Thyroid gland (tissue), 4 donors: ENCODE data around the gene CD9. TPM values are rescaled to one million over a fixed set of nuclear protein-coding genes. Genes with fewer than 3 reads are reported as not detected.

Experiments
- DNase-seq, 2 donors: peaks; one replicate each; pipeline ENCODE4 v3.0.0-alpha.2; 2019
- H3K27ac ChIP-seq, 3 donors: fragments of 200-600 bp; sonication (generic); 1 replicate in 2 of 3; 2 replicates in 1 of 3; pipeline ENCODE4 v1.5.1; 2016 to 2019; ENCODE audit warnings: mild to moderate bottlenecking in 1 of 3, moderate library complexity in 1 of 3
- H3K27me3 ChIP-seq: fragments of 200-600 bp; sonication (generic); one replicate; pipeline ENCODE4 v1.5.1; 2019
- H3K36me3 ChIP-seq, 2 donors: fragments of 200-600 bp; sonication (generic); one replicate each; pipeline ENCODE4 v1.5.1; 2016 to 2019
- H3K4me1 ChIP-seq, 2 donors: fragments of 200-600 bp; sonication (generic); one replicate each; pipeline ENCODE4 v1.5.1; 2017 to 2019
- H3K4me3 ChIP-seq, 3 donors: fragments of 200-600 bp; sonication (generic); replicated peaks in 1 of 3; 1 replicate in 2 of 3; 2 replicates in 1 of 3; pipeline ENCODE4 v1.5.1; 2016; ENCODE audit warnings: mild to moderate bottlenecking in 1 of 3
- H3K9me3 ChIP-seq: fragments of 200-600 bp; sonication (generic); one replicate; pipeline ENCODE4 v1.5.1; 2017
- CTCF ChIP-seq, 6 experiments: fragments of 200-600 bp in 3 of 6; fragments of 450-650 bp in 3 of 6; sonication (generic) in 3 of 6; IDR thresholded peaks; one replicate each; pipeline ENCODE4 v1.5.1; 2016 to 2019; ENCODE audit warnings: antibody characterized with exemption in 6 of 6, mild to moderate bottlenecking in 2 of 6, inconsistent platforms in 1 of 6, moderate library complexity in 1 of 6
- POLR2A ChIP-seq, 2 donors: fragments of 450-650 bp; IDR thresholded peaks; one replicate each; pipeline ENCODE4 v1.6.1; 2017; ENCODE audit warnings: antibody characterized with exemption in 2 of 2, mild to moderate bottlenecking in 2 of 2, moderate library complexity in 1 of 2
- WGBS, 2 donors: methylation state at CpG; one replicate each; pipeline ENCODE4 v1.1.5; 2017; 5-methylcytosine and 5-hydroxymethylcytosine counted together
- intact Hi-C: fragments of 100-400 bp; cut with DNase I; formaldehyde crosslinking; loops from one replicate; pipeline ENCODE4 v1.15.1; 2023
- total RNA-seq, 4 donors: library from RNA; depleted of rRNA; stranded (reverse); fragments of >200 nt; gene quantifications; one replicate each; pipeline ENCODE4 v1.2.3, GENCODE V29; 2016

Gene CD9
- total RNA-seq, 4 donors from 2014 or later: 367 to 494 (median 375) TPM

GRCh38 chr12:6241495-6241894, 41.3 kb downstream of the CD9 start:
- intact Hi-C loops: no loop called here
- TF ChIP-seq POLR2A (IDR thresholded peaks at IDR 0.05): peak in 1 of 2 donors; percentile 47
- TF ChIP-seq CTCF (IDR thresholded peaks at IDR 0.05): no peak
- no peak overlapping the region for H3K4me3 ChIP-seq
- H3K36me3 ChIP-seq: peaks cover 3 to 10% of the 10 kb centered on the region in 2 donors
- 12% methylated on average over 7 of the region's 7 CpGs for WGBS, 2 donors
- H3K9me3 ChIP-seq: no peaks in the 10 kb centered on the region
- peak; percentile 97 to 98 for DNase-seq
- peak overlapping the region; percentile 81 to 85 (median 85) for H3K27ac ChIP-seq
- peaks cover 52 to 66% of the 10 kb centered on the region in 2 donors for H3K4me1 ChIP-seq
- no peaks in the 10 kb centered on the region for H3K27me3 ChIP-seq

GRCh38 chr12:6249580-6249979, 49.4 kb downstream of the CD9 start:
- DNase-seq: no peak
- Histone ChIP-seq H3K27ac (no peak overlapping the region), H3K4me1 (no peaks in the 10 kb centered on the region), H3K9me3 (no peaks in the 10 kb centered on the region), H3K27me3 (no peaks in the 10 kb centered on the region), H3K36me3 (no peaks in the 10 kb centered on the region), H3K4me3 (no peak overlapping the region)
- 60 to 75% methylated on average over 2 of the region's 2 CpGs for WGBS, 2 donors
- TF ChIP-seq CTCF (IDR thresholded peaks at IDR 0.05): no peak
- no peak for TF ChIP-seq POLR2A (IDR thresholded peaks at IDR 0.05)
- intact Hi-C loops: no loop called here

- TF ChIP-seq POLR2A (IDR thresholded peaks at IDR 0.05) (no peak), CTCF (IDR thresholded peaks at IDR 0.05) (no peak)
- Histone ChIP-seq H3K4me1 (no peaks in the 10 kb centered on the region), H3K9me3 (no peaks in the 10 kb centered on the region), H3K27me3 (no peaks in the 10 kb centered on the region), H3K36me3 (no peaks in the 10 kb centered on the region), H3K27ac (no peak overlapping the region), H3K4me3 (no peak overlapping the region)
- no peak for DNase-seq
- intact Hi-C loops: no loop called here
- WGBS, 2 donors: 78 to 80% methylated on average over 5 of the region's 5 CpGs
Measured at GRCh38 chr12:6250343-6250742, 50.1 kb downstream of the CD9 start.

- no peak for TF ChIP-seq POLR2A (IDR thresholded peaks at IDR 0.05)
- TF ChIP-seq CTCF (IDR thresholded peaks at IDR 0.05): no peak
- Histone ChIP-seq H3K4me1 (no peaks in the 10 kb centered on the region), H3K27ac (no peak overlapping the region), H3K27me3 (no peaks in the 10 kb centered on the region), H3K9me3 (no peaks in the 10 kb centered on the region), H3K36me3 (no peaks in the 10 kb centered on the region), H3K4me3 (no peak overlapping the region)
- WGBS, 2 donors: 90 to 93% methylated on average over 6 of the region's 6 CpGs
- DNase-seq: no peak
- intact Hi-C loops: no loop called here
Measured at GRCh38 chr12:6253278-6253677, 53.1 kb downstream of the CD9 start.

- DNase-seq: no peak
- 87 to 88% methylated on average over 8 of the region's 8 CpGs for WGBS, 2 donors
- Histone ChIP-seq H3K27ac (no peak overlapping the region), H3K4me1 (no peaks in the 10 kb centered on the region), H3K9me3 (no peaks in the 10 kb centered on the region), H3K36me3 (no peaks in the 10 kb centered on the region), H3K4me3 (no peak overlapping the region), H3K27me3 (no peaks in the 10 kb centered on the region)
- TF ChIP-seq POLR2A (IDR thresholded peaks at IDR 0.05): no peak
- no peak for TF ChIP-seq CTCF (IDR thresholded peaks at IDR 0.05)
- intact Hi-C loops: no loop called here
Measured at GRCh38 chr12:6254491-6254890, 54.3 kb downstream of the CD9 start.
